ENCODE data around the gene THAP10. TPM values are rescaled to one million over a fixed set of nuclear protein-coding genes. Genes with fewer than 3 reads are reported as not detected.
"Not testable (repeated sequence)": the region's sequence is repeated elsewhere in the genome, so short reads cannot be mapped to it uniquely, and the experiment has no call there.

THAP10 gene
- total RNA-seq, 1 donor from 2014 or later = not detected

GRCh38 chr15:70873232-70874054 lies 18.8 kb downstream of the THAP10 start:
- Mint-ChIP-seq H3K27me3 (ENCODE audit: insufficient read depth) (peaks cover 11% of the 10 kb centered on the region), H3K27ac (no peak overlapping the region), H3K9me3 (no peaks in the 10 kb centered on the region), H3K4me1 (ENCODE audit: low read depth) (no peaks in the 10 kb centered on the region), H3K36me3 (ENCODE audit: low read depth) (no peaks in the 10 kb centered on the region), H3K4me3 (no peak overlapping the region)
- DNase-seq (ENCODE audit: low spot score) = no peak
- intact Hi-C loops (cut with micrococcal nuclease) = no loop called here

GRCh38 chr15:70871490-70871889 lies 20.7 kb downstream of the THAP10 start:
- H3K36me3 Mint-ChIP-seq (ENCODE audit: low read depth); H3K4me3 Mint-ChIP-seq; H3K27me3 Mint-ChIP-seq (ENCODE audit: insufficient read depth); intact Hi-C loops (cut with micrococcal nuclease); DNase-seq (ENCODE audit: low spot score); H3K9me3 Mint-ChIP-seq; H3K27ac Mint-ChIP-seq; H3K4me1 Mint-ChIP-seq (ENCODE audit: low read depth): not testable (repeated sequence)

DNA sequence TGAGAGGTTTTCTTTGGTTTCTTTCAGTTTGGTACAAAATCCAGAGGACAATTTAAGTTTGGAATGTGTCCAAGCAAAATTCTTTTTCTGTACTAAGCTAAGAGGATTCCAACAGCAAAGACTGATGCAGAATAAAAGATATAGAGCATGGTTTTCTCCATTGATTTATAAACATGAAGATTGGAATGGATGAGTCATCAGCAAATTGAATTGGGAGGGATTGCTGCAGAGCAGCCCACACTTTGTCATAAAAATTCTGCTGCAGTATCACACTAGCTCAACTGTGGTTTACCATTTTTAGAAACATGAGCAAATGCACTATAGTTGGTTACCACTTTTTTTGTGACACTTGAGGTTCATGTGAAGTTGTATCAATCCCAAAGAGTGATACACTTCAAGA lies 22.2 kb downstream of the THAP10 start:
- Mint-ChIP-seq H3K4me3 (no peak overlapping the region), H3K4me1 (ENCODE audit: low read depth) (no peaks in the 10 kb centered on the region), H3K27ac (no peak overlapping the region), H3K36me3 (ENCODE audit: low read depth) (no peaks in the 10 kb centered on the region), H3K9me3 (no peaks in the 10 kb centered on the region), H3K27me3 (ENCODE audit: insufficient read depth) (peaks cover 2% of the 10 kb centered on the region)
- intact Hi-C loops (cut with micrococcal nuclease) = no loop called here
- DNase-seq (ENCODE audit: low spot score) = no peak

DNA sequence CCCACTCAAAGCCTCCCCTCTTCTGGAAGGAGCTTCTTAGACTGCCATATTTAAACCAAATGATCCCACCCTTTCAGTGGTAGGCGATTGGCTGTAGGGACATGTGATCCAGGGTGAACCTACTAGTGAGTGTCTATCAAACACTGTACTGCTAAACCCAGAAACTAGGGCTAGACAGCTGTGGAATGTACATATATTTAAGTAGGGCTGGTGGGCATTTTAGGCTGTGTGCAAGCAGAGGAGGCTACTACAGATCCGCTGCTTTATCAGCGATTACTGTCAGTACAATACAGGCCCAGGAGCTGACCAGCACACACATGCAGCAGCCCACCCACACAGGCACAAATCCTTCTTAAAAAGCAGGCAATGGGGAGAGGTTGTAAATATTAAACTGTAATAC lies 22.9 kb downstream of the THAP10 start:
- DNase-seq (ENCODE audit: low spot score) = no peak

GRCh38 chr15:70867911-70868467 lies 24.2 kb downstream of the THAP10 start:
- H3K4me3 Mint-ChIP-seq = no peak overlapping the region
- H3K4me1 Mint-ChIP-seq (ENCODE audit: low read depth) = no peaks in the 10 kb centered on the region

More for the DNA sequence above, 22.9 kb downstream of the THAP10 start:
- no peak overlapping the region for H3K27ac Mint-ChIP-seq
- H3K36me3 Mint-ChIP-seq (ENCODE audit: low read depth) = no peaks in the 10 kb centered on the region
- no peaks in the 10 kb centered on the region for H3K9me3 Mint-ChIP-seq
- no peaks in the 10 kb centered on the region for H3K4me1 Mint-ChIP-seq (ENCODE audit: low read depth)
- no peak overlapping the region for H3K4me3 Mint-ChIP-seq
- intact Hi-C loops (cut with micrococcal nuclease) = no loop called here
- H3K27me3 Mint-ChIP-seq (ENCODE audit: insufficient read depth) = peaks cover 4% of the 10 kb centered on the region

GRCh38 chr15:70866982-70867641 lies 25.1 kb downstream of the THAP10 start:
- H3K36me3 Mint-ChIP-seq (ENCODE audit: low read depth) = no peaks in the 10 kb centered on the region
- H3K27me3 Mint-ChIP-seq (ENCODE audit: insufficient read depth) = peaks cover 4% of the 10 kb centered on the region
- no peaks in the 10 kb centered on the region for H3K9me3 Mint-ChIP-seq
- DNase-seq (ENCODE audit: low spot score) = no peak
- no peak overlapping the region for H3K27ac Mint-ChIP-seq
- no peaks in the 10 kb centered on the region for H3K4me1 Mint-ChIP-seq (ENCODE audit: low read depth)
- intact Hi-C loops (cut with micrococcal nuclease) = no loop called here
- no peak overlapping the region for H3K4me3 Mint-ChIP-seq

More at GRCh38 chr15:70867911-70868467, 24.2 kb downstream of the THAP10 start:
- peaks cover 4% of the 10 kb centered on the region for H3K27me3 Mint-ChIP-seq (ENCODE audit: insufficient read depth)
- H3K27ac Mint-ChIP-seq = no peak overlapping the region
- H3K9me3 Mint-ChIP-seq = no peaks in the 10 kb centered on the region
- intact Hi-C loops (cut with micrococcal nuclease) = no loop called here
- no peaks in the 10 kb centered on the region for H3K36me3 Mint-ChIP-seq (ENCODE audit: low read depth)
- no peak for DNase-seq (ENCODE audit: low spot score)

GRCh38 chr15:70863450-70864218 lies 28.6 kb downstream of the THAP10 start:
- intact Hi-C loops (cut with micrococcal nuclease) = no loop called here
- DNase-seq (ENCODE audit: low spot score) = no peak
- no peaks in the 10 kb centered on the region for H3K4me1 Mint-ChIP-seq (ENCODE audit: low read depth)
- H3K4me3 Mint-ChIP-seq = no peak overlapping the region
- H3K36me3 Mint-ChIP-seq (ENCODE audit: low read depth) = no peaks in the 10 kb centered on the region
- peaks cover 7% of the 10 kb centered on the region for H3K27me3 Mint-ChIP-seq (ENCODE audit: insufficient read depth)
- no peaks in the 10 kb centered on the region for H3K9me3 Mint-ChIP-seq
- no peak overlapping the region for H3K27ac Mint-ChIP-seq

- intact Hi-C loops (cut with micrococcal nuclease) = no loop called here
- Mint-ChIP-seq H3K4me1 (ENCODE audit: low read depth) (no peaks in the 10 kb centered on the region), H3K27ac (no peak overlapping the region), H3K4me3 (no peak overlapping the region), H3K36me3 (ENCODE audit: low read depth) (no peaks in the 10 kb centered on the region), H3K9me3 (no peaks in the 10 kb centered on the region), H3K27me3 (ENCODE audit: insufficient read depth) (peaks cover 22% of the 10 kb centered on the region)
- no peak for DNase-seq (ENCODE audit: low spot score)
Observed at GRCh38 chr15:70859998-70860397, 32.2 kb downstream of the THAP10 start.

DNA sequence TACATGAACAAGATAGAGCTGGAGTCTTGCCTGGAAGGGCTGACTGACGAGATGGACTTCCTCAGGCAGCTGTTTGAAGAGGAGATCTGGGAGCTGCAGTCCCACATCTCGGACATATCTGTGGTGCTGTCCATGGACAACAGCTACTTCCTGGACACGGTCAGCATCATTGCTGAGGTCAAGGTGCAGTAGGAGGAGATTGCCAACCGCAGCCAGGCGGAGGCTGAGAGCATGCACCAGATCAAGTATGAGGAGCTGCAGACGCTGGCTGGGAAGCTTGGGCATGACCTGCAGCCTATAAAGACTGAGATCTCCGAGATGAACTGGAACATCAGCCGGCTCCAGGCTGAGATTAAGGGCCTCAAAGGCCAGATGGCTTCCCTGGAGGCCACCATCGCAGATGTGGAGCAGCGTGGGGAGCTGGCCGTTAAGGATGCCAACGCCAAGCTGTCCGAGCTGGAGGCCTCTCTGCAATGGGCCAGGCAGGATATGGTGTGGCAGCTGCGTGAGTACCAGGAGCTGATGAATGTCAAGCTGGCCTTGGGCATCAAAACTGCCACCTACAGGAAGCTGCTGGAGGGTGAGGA lies 32.8 kb downstream of the THAP10 start:
- Mint-ChIP-seq H3K4me1 (ENCODE audit: low read depth) (peaks cover 3% of the 10 kb centered on the region), H3K9me3 (no peaks in the 10 kb centered on the region), H3K27me3 (ENCODE audit: insufficient read depth) (peaks cover 26% of the 10 kb centered on the region), H3K4me3 (no peak overlapping the region), H3K36me3 (ENCODE audit: low read depth) (no peaks in the 10 kb centered on the region), H3K27ac (no peak overlapping the region)
- DNase-seq (ENCODE audit: low spot score) = no peak
- intact Hi-C loops (cut with micrococcal nuclease) = no loop called here

- DNase-seq (ENCODE audit: low spot score); H3K36me3 Mint-ChIP-seq (ENCODE audit: low read depth): not testable (repeated sequence)
Observed at GRCh38 chr15:70858614-70859321, 33.5 kb downstream of the THAP10 start.

DNA sequence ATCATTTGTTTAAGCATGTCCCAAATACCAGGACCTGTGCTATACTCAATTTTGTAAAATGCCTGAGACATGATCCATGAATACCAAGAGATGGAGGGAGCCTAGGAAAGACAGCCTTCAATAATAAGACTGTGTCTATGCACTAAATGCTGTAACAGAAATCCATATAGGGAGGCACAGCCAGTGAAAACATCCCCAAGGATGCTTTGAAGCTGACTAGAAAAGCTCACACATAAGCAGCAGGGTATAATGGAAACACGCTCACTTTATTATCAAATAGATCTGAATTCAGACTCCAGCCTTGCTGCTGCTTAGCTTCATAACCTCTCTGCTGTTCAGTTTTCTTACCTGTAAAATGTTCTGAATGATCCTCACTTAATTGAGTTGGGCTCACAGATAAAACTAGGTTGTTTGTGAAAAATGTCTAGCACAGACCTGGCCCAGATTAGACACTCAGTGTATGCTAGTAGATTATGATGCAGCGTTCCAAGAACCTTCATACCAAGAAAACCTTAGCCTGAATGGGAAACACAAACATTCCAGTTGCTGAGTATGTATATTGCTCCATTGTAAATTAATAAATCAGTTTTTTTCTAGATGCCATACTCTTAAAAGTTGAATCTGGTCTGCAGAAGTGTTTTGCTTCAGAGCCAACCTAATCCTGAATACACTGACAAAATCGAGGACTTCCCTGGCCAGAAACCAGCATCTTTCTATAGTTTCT lies 34.5 kb downstream of the THAP10 start:
- no peak for DNase-seq (ENCODE audit: low spot score)
- Mint-ChIP-seq H3K27me3 (ENCODE audit: insufficient read depth) (peaks cover 35% of the 10 kb centered on the region), H3K36me3 (ENCODE audit: low read depth) (no peaks in the 10 kb centered on the region), H3K4me1 (ENCODE audit: low read depth) (peaks cover 5% of the 10 kb centered on the region), H3K4me3 (no peak overlapping the region), H3K9me3 (no peaks in the 10 kb centered on the region), H3K27ac (no peak overlapping the region)
- intact Hi-C loops (cut with micrococcal nuclease) = no loop called here

More at GRCh38 chr15:70858614-70859321, 33.5 kb downstream of the THAP10 start:
- intact Hi-C loops (cut with micrococcal nuclease); H3K4me1 Mint-ChIP-seq (ENCODE audit: low read depth); H3K4me3 Mint-ChIP-seq; H3K9me3 Mint-ChIP-seq; H3K27ac Mint-ChIP-seq: not testable (repeated sequence)
- peaks cover 28% of the 10 kb centered on the region for H3K27me3 Mint-ChIP-seq (ENCODE audit: insufficient read depth)
